Activated CD4-positive, CD25-positive, alpha-beta regulatory T cell treated with anti-CD3 and anti-CD28 coated beads, Interleukin-2, amount 50 U/mL, for 72 hours (primary cell): ENCODE measurements around the gene ATP6V0E1.
A peak's percentile ranks its signal among the peaks of the same experiment; 100 is the strongest.
"Not testable (repeated sequence)": the region's sequence is repeated elsewhere in the genome, so short reads cannot be mapped to it uniquely, and the experiment has no call there.

Source experiments
- DNase-seq: peaks from one replicate; pipeline ENCODE4 v3.0.0; 2021

ATP6V0E1 gene

GRCh38 chr5:173010021-173010420 lies 26.4 kb downstream of the ATP6V0E1 start:
- no peak for DNase-seq

GRCh38 chr5:173010547-173011464 lies 27.2 kb downstream of the ATP6V0E1 start:
- no peak for DNase-seq

- DNase-seq: no peak
These were observed 28.0 kb downstream of the ATP6V0E1 start for GRCh38 chr5:173011566-173011965.

GRCh38 chr5:173012882-173013281 lies 29.3 kb downstream of the ATP6V0E1 start:
- DNase-seq: no peak

GRCh38 chr5:173014671-173015070 lies 31.1 kb downstream of the ATP6V0E1 start:
- DNase-seq: no peak

- DNase-seq: no peak
These were observed 31.6 kb downstream of the ATP6V0E1 start for GRCh38 chr5:173015192-173015591.

GRCh38 chr5:173015598-173016455 lies 32.3 kb downstream of the ATP6V0E1 start:
- no peak for DNase-seq

- DNase-seq: no peak
These were observed 33.1 kb downstream of the ATP6V0E1 start for GRCh38 chr5:173016598-173017046.

GRCh38 chr5:173017087-173017486 lies 33.5 kb downstream of the ATP6V0E1 start:
- not testable (repeated sequence) for DNase-seq

- DNase-seq: no peak
These were observed 34.8 kb downstream of the ATP6V0E1 start for GRCh38 chr5:173018358-173018757.

GRCh38 chr5:173020154-173020581 lies 36.6 kb downstream of the ATP6V0E1 start:
- DNase-seq: no peak

- no peak for DNase-seq
These were observed 37.1 kb downstream of the ATP6V0E1 start for GRCh38 chr5:173020643-173021042.

GRCh38 chr5:173025651-173026050 lies 42.1 kb downstream of the ATP6V0E1 start:
- DNase-seq: no peak

- no peak for DNase-seq
These were observed 44.3 kb downstream of the ATP6V0E1 start for GRCh38 chr5:173027905-173028304.

GRCh38 chr5:173028811-173029327 lies 45.3 kb downstream of the ATP6V0E1 start:
- DNase-seq: no peak

GRCh38 chr5:173029499-173029921 lies 45.9 kb downstream of the ATP6V0E1 start:
- no peak for DNase-seq

- not testable (repeated sequence) for DNase-seq
These were observed 48.5 kb downstream of the ATP6V0E1 start for GRCh38 chr5:173032096-173032495.

- no peak for DNase-seq
These were observed 49.2 kb downstream of the ATP6V0E1 start for GRCh38 chr5:173032730-173033129.

GRCh38 chr5:173033923-173034322 lies 50.4 kb downstream of the ATP6V0E1 start:
- DNase-seq: no peak

GRCh38 chr5:173035904-173036707 lies 52.5 kb downstream of the ATP6V0E1 start:
- DNase-seq: peak; percentile 47

- no peak for DNase-seq
These were observed 55.6 kb downstream of the ATP6V0E1 start for GRCh38 chr5:173039188-173039587.

- DNase-seq: no peak
These were observed 56.4 kb downstream of the ATP6V0E1 start for GRCh38 chr5:173039964-173040363.
